NCI-H2029 (cell line): ENCODE measurements around the gene RCOR1.

Source experiments
- DNase-seq: peaks from one replicate; lab custom pipeline; 2025; lab: John Stamatoyannopoulos, UW

RCOR1 gene

DNA sequence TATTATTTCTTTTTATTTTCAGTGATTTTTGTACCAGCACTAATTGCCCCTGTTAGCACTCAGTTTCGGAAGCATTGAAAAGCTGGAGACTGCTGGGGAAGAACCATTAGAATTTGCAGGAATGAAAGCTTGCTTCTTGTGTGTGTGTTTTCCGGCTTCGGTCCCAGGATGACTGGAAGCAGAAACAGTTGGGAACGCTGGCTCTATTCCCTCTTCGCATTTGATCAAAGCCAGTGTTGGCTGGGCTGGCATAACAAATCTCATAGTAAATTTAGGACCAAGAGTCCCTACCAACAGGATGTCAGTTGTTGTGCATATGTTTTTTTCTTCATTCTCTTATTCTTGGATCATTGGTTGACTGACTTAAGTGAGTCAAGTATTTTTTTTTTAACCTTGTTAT lies 131.2 kb downstream of the RCOR1 start:
- no peak for DNase-seq

DNA sequence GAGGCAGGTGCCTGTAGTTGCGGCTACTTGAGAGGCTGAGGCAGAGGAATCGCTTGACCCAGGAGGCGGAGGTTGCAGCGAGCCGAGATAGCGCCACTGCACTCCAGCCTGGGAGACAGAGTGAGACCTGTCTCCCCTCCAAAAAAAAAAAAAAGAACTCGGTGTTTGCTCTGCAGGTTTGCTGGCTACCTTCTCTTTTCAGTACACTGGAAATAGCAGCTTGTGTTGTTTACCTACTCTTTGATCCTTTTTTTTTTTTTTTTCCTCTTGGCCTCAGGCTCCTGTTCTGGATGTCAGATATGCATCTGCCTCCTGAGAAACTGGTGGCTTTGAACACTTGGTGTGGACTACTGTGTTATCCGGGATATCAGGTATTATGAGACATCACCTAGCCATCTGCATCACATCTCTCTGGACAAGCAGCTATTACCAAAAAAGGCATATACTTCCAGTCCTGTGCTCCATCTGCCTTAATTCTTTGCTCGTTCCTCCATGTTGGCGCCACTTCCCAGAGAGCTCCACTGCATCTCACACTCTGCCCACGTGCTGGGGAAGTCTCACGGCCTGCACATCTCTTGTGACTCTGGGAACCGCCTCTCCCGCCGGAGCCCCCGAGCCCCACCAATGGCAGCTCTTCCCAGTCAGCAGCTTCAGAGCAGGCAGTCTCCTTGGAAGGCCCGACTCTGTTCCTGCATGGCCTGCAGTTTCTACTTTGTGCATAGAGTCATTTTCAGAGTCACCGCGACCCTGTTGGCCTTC lies 133.9 kb downstream of the RCOR1 start:
- peak; percentile 60 for DNase-seq

DNA sequence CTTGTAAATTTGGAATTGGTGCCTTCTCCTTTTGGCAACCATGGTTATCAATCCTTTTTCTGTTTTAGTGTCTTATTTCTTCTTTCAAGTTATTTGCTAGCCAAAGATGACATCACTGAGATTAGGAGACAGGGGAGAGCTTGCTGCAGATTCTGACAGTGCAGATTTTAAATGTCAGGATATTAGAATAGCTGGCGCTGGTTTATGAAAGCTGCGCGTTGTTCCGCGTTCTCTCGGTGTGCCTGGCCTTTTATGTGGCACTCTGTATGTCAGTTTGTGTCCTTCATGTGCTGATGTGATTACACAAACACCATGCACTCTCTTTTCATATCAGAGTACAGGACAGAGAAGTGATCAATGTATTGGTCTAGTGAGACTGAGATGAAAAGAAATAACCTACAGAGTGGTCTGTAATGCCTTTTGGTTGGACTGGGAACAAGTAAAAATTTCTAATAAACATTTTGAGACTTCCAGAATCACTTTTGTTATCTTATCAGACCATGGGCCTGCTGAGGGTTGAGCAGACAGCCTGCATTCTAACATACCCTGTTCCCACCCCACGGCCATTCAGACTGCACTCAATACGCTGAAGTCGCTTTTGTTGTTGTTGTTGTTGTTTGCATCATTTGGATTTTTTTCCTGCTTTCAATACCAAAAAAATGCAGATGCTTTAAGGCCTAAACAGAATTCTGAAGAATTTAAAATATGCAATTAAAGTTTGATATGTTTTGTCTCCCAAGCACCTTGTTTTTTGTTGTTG lies 135.1 kb downstream of the RCOR1 start:
- DNase-seq: no peak

DNA sequence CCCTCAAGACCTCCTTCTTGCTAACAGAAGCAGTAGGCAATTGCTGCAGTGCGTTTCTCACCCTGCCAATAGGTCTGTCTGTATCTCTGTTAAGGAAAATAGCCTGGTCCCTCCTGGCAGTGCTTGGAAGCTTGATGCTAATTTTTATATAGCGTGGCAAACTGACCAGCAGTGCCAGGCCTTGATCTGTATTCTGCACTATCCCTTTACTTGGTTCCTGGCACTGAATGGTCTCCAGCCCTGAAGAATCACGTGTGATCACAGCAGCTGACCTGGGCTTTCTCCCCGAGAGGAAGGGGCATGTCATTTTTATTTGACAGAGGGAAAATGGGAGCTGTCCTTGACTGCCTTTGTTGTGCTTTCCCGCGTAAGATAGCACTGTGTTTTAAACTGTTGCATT lies 136.1 kb downstream of the RCOR1 start:
- no peak for DNase-seq

DNA sequence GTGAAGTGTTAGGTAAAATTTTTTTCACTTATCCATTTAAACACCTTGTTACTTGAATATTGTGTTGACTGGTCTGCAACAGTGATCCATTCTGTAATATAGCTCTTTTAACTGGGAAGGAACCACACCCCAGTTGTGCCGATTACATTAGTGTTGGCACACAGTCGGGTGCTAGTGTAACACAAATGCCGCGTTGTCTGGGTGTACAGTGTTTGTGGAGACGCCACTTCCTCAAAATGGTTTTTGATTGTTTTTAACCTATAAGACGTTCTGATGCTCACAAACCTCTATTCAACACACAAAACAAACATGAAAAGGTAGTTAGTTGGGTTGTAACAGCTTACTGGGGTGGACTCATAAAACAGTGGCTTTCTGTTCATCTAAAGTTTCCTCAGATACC lies 136.8 kb downstream of the RCOR1 start:
- no peak for DNase-seq

DNA sequence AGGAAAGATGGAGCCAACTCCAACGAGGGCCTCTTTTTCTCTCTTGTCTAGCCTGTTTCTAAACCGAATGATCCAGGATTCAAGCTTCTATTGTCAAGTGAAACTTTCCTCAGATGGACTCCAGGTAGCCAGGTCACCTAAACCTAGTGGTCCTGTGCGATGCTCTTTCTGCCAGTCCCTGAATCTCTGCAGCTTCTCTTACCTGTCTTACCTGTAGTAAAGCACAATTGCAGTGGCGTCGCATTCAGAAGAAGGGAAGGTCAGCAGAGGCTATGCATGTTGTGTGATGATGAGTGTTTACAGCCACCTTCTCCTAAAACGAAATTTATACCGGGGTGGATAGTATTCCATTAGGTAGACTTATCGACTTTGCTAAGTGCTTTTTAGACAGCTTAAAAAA lies 137.4 kb downstream of the RCOR1 start:
- no peak for DNase-seq

DNA sequence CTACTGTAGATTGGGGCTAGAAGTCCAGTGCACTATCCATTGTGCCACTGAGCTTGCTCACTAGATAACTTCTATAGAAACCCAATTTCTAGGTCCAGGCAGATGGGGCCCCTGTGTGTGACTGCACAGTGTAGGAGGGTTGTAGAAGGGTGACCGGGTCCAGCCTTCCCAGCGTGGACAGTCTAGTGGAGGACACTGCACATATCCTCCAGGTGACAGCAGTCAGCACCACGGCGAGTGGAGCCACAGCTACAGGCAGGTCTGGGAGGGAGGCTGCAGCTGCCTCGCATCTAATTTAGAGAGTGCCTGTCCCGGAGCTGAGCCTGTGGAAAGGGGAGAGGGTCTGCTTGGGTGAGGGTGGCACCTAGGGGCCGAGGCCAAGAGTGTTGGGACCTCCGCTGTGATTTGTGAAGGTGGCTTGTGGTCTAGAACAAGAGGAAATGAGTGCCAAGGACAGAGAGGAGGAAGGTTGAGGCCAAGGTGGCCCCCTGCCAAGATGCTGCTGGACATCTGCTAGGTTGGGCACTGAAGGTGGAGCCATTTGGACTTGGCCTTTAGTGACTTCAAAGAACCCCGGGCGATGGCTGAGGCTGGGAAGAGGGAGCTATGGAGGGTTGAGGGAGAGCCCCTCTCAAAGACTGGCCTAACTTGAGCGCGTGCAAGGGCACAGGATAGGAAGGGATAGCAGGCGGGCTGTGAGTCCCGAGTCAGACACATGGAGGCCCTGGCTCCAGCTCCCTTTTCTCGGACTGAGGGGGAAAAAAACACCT lies 138.8 kb downstream of the RCOR1 start:
- no peak for DNase-seq

DNA sequence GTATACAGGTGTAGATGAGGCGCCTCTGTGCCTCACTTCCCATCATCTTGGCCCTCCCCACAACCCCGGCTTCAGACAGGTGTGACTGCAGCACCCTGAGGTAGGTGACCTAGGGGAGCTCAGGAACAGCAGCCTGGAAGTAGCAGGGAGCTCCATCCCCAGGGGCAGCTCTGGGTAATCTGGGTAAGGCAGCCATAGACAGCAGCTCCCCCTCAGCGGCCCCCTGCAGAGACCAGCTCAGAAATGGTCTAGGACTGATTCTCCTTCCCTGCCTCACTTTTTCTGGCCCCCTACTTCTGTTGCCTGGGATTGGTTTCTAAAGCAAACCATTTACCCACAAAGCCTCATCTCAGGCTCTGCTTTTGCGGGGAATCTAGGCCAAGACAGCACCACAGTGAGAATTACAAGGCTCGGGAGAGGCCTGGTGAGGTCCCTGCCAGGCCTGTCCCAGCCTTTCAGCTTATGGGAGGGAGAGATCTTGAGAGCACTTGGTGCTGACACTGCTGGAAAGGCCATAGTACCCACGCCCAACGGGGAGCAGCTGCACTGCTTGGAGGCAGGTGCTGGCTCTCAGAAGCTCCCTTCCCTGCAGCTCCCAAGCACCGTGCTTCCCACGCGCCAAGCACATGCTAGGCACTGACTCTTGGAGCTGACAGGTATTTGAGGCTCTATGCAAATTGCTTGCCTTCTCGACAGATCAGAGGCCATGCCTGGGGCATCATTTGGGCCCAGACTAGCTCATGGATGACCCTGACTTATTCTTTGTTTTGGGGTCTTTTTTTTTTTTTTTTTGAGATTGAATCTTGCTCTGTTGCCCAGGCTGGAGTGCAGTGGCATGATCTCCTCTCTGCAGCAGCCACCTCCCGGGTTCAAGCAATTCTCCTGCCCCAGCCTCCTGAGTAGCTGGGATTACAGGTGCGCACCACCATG lies 139.7 kb downstream of the RCOR1 start:
- no peak for DNase-seq

DNA sequence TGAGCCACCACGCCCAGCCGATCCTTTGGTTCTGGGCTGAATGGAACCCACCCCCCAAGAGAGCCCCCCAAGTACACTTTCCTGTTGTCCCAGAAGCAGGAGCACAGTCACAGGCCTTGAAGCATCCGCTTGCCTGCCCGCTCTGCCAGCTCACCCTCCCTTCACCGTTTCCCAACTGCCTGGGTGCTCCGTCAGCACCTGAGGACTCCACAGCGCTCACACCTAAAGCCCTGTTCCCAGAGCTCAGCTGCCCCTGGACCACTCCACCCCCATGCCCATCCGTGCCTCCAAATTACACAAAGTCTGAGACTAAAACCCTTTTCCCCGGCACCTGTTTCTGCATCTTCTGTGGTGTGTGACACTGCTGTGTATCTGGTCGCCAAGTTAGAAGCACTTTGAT lies 140.5 kb downstream of the RCOR1 start:
- DNase-seq: no peak

DNA sequence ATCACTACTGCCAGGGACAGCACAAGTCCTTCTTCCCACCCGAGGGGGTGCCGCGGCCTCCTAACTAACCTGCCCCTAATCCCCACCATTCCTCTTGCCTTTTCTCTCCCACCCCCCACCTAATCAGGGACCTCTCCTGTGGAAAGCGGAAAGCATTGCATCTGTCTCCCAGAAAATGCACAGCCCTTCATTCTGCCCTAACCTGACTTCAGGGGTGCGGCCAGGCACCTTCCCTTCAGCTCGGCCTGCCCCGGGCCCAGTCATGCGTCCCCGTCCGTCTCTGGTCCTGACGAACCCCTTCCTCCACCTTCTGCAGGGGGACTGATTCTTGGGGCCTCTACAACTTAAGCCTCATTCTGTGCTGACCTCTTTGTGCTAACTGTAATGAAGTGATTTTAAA lies 140.9 kb downstream of the RCOR1 start:
- DNase-seq: no peak

DNA sequence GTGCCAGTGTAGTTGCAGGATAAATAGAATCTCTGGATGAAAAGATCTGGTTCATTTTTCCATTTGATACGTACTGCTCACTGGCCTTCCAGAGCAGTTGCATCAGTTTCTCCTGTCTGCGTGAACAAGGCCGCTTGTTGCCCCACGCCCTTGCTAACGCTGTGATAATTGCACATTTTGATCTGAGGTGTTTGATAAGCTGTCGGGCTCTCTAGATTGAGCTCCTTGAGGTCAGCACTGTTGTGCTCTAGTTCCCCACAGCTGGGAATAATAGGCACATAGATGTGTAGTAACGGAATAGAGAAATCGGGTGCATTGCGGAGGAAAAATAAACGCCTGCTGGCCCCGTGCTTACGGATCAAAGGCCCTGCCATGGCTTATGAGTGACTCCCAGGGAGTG lies 142.0 kb downstream of the RCOR1 start:
- no peak for DNase-seq

DNA sequence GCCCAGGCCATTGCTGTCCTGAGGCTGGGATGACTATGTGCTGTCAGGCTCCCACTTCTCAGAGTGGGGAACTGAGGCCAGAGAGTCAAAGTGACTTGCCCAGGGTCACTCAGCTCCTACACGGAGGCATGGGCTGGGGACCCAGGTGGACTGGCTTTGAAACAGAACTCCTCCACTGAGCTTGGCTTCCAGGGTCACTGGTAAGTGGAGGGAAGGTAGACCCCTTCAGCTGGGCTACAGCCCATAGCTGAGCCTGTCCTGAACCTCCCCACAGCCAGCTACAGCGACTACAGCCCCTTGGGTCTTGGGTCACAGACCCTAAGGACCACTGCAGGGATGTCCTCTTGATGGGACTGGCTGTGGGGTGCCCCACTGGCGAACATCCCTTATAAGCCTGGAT lies 144.5 kb downstream of the RCOR1 start:
- DNase-seq: no peak

DNA sequence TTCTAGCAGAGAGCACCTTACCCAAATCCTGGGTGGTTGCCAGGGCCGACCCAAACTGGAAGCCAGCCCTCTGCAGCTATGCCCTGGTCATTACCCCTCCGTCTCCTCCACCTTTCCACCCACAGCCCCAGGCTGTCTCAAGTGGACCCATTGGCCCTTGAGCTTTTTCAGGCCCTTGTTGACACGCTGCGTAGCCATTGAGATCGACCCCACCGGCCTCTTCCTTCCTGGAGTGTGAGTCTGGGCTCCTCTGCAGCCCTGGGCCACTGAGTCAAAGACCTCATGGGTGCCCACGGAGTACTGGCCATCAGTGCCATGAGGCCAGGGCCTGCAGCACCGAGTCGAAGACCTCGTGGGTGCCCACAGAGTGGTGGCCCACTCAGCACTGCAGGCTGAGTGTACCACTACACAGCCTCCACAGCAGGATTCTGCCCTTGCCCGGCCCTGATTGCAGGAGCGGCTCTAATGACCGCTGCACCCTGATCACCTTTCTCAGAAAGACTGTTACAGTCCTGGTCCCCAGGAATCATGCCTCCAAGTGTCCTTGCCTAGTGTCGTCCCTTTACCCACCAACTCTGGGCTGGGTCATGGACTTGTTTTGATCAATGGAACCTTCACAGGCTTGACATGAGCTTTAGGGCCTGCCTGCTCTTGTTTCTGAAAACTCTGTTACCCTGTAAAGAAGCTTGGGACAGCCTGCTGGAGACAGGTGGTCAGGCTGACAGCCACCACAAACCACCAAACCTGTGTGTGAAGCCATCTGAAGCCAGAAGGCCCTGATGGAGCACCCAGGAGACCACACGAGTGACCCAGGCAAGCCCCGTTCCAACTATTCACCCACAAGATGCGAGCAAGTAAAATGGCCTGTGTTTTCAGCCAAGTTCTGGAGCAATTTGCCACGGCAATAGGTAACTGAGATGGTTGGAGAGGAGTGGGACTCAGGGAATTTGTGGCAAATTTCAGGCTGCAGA lies 145.2 kb downstream of the RCOR1 start:
- DNase-seq: no peak

DNA sequence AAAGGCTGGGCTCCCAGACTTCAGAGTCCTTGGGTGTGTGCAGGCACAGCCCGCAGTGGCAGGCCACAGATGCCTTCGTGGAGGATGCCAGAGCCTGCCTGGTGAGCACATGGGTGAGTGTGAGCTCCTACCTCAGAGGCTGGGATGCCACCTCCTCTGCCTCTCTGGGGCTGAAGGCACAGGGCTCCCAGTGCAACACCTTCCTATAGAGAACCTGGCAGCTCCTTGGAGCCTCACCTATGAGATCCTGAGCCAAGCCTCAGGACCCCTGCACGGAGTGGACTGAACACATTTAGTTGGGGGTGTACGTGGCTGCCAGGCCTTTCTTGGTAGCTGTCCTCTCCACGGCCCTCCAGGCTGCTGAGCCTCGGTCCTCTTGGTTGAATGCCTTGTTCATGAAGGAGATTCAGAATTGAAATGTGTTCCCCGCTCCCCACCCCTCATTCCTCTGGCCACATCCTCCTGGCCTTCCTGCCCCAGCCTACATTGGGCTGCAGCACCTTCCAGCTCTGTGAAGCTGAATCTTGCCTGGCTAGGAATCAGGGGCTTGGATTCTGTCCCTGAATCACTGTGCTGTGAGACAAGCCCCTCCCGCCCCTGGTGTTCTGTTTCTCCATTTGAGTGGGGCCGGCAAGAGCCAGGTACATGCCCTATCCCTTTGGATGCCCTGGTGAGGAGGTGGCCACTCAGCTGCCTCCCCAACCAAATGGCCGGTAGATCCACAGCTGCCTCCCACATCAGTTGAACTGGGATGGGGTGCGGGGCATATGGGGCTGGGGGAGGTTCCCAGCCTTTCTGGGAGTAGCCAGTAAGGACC lies 146.1 kb downstream of the RCOR1 start:
- no peak for DNase-seq

DNA sequence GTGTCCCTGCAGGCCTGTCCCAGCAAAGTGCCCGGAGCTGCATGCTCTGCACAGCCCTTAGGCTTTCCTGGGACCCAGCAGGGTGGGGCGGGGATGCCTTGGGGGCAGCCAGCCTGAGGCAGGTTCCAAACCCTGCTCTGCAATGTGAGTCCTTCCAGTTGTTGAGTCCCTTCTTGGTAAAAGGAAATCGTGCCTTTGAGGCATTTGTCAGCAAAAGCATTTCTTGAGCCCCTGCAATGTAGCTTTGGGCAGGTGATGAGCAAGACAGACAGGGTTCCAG lies 146.7 kb downstream of the RCOR1 start:
- DNase-seq: no peak

DNA sequence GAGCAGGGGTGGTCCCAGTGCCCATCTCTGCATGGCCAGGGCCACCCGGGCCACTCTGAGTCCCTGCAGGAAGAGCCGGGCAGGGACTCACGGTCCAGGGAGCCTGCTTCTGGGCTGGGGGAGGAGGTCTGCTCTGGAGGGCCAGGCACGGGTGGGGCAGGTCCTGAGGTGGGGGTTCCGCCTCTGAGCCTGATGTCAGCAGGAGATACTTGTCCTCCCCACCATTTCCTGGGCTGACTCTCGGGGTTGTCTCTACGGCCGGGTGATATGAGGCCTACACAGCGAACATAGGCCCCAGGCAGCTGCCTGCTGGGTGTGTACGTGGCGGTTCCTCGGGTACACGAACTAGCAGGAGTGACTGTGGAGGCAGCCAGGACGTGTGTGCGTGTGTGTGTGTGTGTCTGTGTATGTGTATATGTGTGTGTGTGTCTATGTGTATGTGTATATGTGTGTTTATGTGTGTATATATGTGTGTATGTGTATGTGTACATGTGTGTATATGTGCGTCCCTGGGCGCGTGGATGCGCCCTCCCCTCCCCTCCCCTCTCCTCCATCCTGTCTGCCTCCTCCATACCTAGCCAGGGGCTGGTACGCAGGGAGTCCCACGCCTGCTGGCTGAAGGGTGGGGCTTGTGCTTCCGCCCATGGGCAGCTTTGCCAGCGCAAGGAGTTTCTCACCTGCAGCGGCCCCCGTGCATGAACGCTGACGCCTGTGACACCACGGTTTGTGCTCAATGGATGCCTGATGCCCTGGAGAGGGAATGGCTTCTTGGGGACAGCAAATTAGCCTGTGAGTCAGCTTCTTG lies 154.4 kb downstream of the RCOR1 start:
- DNase-seq: no peak

DNA sequence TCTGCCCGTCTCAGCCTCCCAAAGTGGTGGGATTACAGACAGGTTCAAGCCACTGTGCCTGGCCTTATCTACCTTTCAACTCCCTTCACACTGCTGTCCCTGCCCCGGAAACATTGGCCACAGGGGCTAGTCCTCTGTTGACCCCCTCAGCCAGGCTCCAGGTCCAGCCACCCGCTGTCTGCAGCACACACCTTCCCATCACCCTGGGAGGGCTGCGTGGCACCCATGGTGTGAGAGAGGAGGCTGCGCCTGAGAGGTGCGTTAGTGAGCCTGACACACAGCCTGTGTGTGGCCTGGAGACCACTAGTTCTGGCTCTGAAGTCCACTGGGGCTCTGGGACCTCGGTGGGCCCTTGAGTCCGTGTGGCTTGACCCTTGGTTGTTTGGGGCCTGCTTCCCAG lies 156.4 kb downstream of the RCOR1 start:
- DNase-seq: no peak

DNA sequence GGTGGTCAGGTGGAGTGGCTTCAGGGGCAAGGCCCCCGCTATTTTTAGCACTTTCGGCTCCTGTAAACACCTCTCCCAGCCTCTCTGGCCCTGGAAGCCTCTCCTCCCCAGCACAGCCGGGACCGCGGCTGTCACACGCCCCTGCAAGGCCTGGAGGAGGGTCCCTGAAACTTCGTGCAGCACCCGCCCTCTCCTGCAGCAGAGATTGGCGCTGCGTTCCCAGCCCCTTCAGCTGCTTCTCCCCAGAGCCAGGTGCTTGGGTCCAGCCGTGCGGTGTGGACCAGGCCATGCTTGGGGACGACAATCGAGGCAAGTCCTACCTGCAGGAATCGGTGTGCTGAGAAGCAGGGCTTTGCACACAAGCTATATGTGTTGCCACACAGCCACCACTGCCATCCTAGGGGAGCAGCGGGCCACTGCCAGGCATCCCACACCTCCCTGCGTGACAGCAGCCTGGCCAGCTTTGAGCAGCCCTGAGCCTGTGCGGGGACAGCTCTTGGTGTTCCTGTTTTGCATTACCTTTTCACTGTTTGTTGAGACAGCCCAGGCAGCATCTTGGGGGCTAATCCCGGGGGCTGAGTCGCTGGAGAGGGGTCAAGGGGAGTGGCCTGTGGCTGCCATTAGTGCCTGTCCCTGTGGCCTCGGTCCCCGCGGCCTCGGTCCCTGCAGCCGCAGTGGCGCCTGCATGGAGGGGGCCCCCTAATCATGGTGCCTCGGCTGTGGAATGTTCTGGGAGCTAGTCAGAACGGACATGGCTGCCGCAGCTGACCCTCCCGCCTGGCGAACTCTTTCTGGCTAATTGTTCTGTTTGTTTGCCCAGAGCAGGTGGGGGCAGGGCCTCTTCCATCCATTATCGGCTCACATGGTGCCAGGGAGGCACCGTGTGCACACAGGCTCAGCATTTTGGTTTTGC lies 157.2 kb downstream of the RCOR1 start:
- peak; percentile 3 for DNase-seq
